Endothelial cell of umbilical vein (primary cell): Measurements from ENCODE around the gene ASMT. TPM values are rescaled to one million over a fixed set of nuclear protein-coding genes. Genes with fewer than 3 reads are reported as not detected.

Experiments used
- BruUV-seq: library from RNA; stranded (reverse); fragments of 400-500 nt; replicated peaks from 2 replicates; lab custom pipeline; 2021; lab: Mats Ljungman, UMichigan
- CTCF ChIA-PET: fragments of 300-600, 350-600 bp; sonication (Branson Sonifier 250); formaldehyde crosslinking; loops from one replicate; lab custom pipeline; 2021; ENCODE audit warnings: antibody characterized with exemption, inconsistent platforms; lab: Charles Lee
- POLR2A ChIA-PET: fragments of 300-600, 350-600 bp; sonication (Branson Sonifier 250); formaldehyde crosslinking; loops from one replicate; lab custom pipeline; 2021; ENCODE audit warnings: antibody characterized with exemption, inconsistent platforms; lab: Charles Lee
- DNase-seq: peaks from one replicate; pipeline ENCODE4 v3.0.0-alpha.2; 2011; ENCODE audit warnings: low read depth, low spot score
- FAIRE-seq: peaks from 2 replicates; lab custom pipeline; 2011; peaks lifted over from hg19 to GRCh38; lab: Jason Lieb, UNC
- H2AFZ ChIP-seq: 2 replicates; pipeline ENCODE4 v1.6.0; 2012; ENCODE audit warnings: low read depth, low read length, control low read depth, inconsistent platforms
- H3K27ac ChIP-seq: 2 replicates; pipeline ENCODE4 v1.5.1; 2011; ENCODE audit warnings: low read depth, mild to moderate bottlenecking, control low read depth, low read length, moderate library complexity; ENCODE audit not compliant: insufficient read depth
- H3K27me3 ChIP-seq, 2 experiments: 2 replicates each; pipeline versions ENCODE4 v1.6.0 to v1.6.1; 2011; ENCODE audit warnings: low read length in 2 of 2, mixed read lengths in 1 of 2; ENCODE audit not compliant: control insufficient read depth in 2 of 2, insufficient read depth in 2 of 2
- H3K36me3 ChIP-seq, 2 experiments: 2 replicates in 1 of 2; 3 replicates in 1 of 2; pipeline ENCODE4 v1.5.1; 2011; ENCODE audit warnings: low read length in 2 of 2, mild to moderate bottlenecking in 1 of 2, moderate library complexity in 1 of 2; ENCODE audit not compliant: control insufficient read depth in 2 of 2, insufficient read depth in 2 of 2; ENCODE audit errors: extremely low read depth in 1 of 2
- H3K4me1 ChIP-seq: 3 replicates; pipeline ENCODE4 v1.5.1; 2011; ENCODE audit warnings: mild to moderate bottlenecking, low read length; ENCODE audit not compliant: control insufficient read depth, insufficient read depth; ENCODE audit errors: extremely low read depth
- H3K4me2 ChIP-seq: 2 replicates; pipeline ENCODE4 v1.6.1; 2011; ENCODE audit warnings: low read length, control low read depth, mixed read lengths; ENCODE audit not compliant: insufficient read depth
- H3K4me3 ChIP-seq, 3 experiments: fragments of 200-600 bp in 1 of 3; sonication (generic), shearing (Covaris generic) in 1 of 3; replicated peaks in 1 of 3; 2 replicates each; pipeline ENCODE4 v1.5.1; 2011 to 2016; ENCODE audit warnings: control low read depth in 3 of 3, low read length in 3 of 3, mild to moderate bottlenecking in 2 of 3, inconsistent platforms in 1 of 3, low read depth in 1 of 3, moderate library complexity in 1 of 3; ENCODE audit not compliant: insufficient read depth in 1 of 3
- H3K79me2 ChIP-seq: 2 replicates; pipeline ENCODE4 v1.6.0; 2012; ENCODE audit warnings: low read length, inconsistent platforms; ENCODE audit not compliant: control insufficient read depth, insufficient read depth
- H3K9ac ChIP-seq: replicated peaks from 2 replicates; pipeline ENCODE3; 2011; ENCODE audit warnings: low read length, control low read depth; ENCODE audit not compliant: insufficient read depth; ENCODE audit errors: extremely low read depth
- H3K9me1 ChIP-seq: replicated peaks from 3 replicates; pipeline ENCODE4 v1.6.0; 2011; ENCODE audit warnings: mild to moderate bottlenecking, low read length; ENCODE audit not compliant: control insufficient read depth, insufficient read depth; ENCODE audit errors: extremely low read depth
- H3K9me3 ChIP-seq: replicated peaks from 2 replicates; pipeline ENCODE4 v1.5.1; 2012; ENCODE audit warnings: low read length, inconsistent platforms; ENCODE audit not compliant: control insufficient read depth, insufficient read depth
- H4K20me1 ChIP-seq: replicated peaks from 2 replicates; pipeline ENCODE3; 2011; ENCODE audit warnings: mild to moderate bottlenecking, low read length; ENCODE audit not compliant: control insufficient read depth, insufficient read depth; ENCODE audit errors: extremely low read depth
- EZH2 ChIP-seq: IDR thresholded peaks from 2 replicates; pipeline ENCODE4 v1.6.1; 2012; ENCODE audit warnings: borderline replicate concordance, low read depth, mild to moderate bottlenecking, moderate library complexity, low read length, inconsistent platforms; ENCODE audit not compliant: severe bottlenecking
- FOS ChIP-seq: IDR thresholded peaks from 2 replicates; pipeline ENCODE4 v1.6.1; 2011; ENCODE audit warnings: mild to moderate bottlenecking, low read length, moderate library complexity, borderline replicate concordance; ENCODE audit not compliant: insufficient read depth
- GATA2 ChIP-seq: IDR thresholded peaks from 2 replicates; pipeline ENCODE4 v1.7.0; 2011; ENCODE audit warnings: low read depth, mild to moderate bottlenecking, moderate library complexity, mixed read lengths, low read length; ENCODE audit not compliant: insufficient read length, insufficient read depth
- JUN ChIP-seq: IDR thresholded peaks from 2 replicates; pipeline ENCODE4 v1.6.1; 2011; ENCODE audit warnings: borderline replicate concordance, low read depth; ENCODE audit not compliant: insufficient read length, insufficient read depth
- MYC ChIP-seq: IDR thresholded peaks from one replicate; pipeline ENCODE4 v1.6.1; 2011; ENCODE audit warnings: mild to moderate bottlenecking, low read depth, low read length
- POLR2A ChIP-seq: IDR thresholded peaks from 2 replicates; pipeline ENCODE4 v1.6.1; 2012; ENCODE audit warnings: low read depth, mild to moderate bottlenecking, control low read depth, low read length
- POLR2AphosphoS5 ChIP-seq: IDR thresholded peaks from 2 replicates; pipeline ENCODE4 v1.6.1; 2012; ENCODE audit warnings: low read depth, mild to moderate bottlenecking, control low read depth, low read length, moderate library complexity; ENCODE audit not compliant: insufficient read depth
- dilution Hi-C: fragments of 300-500 bp; cut with MboI; formaldehyde crosslinking; loops from one replicate; pipeline ENCODE4 v1.15.0; 2019; ENCODE audit warnings: low sequenced_read_pairs; ENCODE audit not compliant: extremely low pct_ligation_motif_present
- intact Hi-C: fragments of 100-400 bp; cut with micrococcal nuclease; formaldehyde crosslinking; loops from one replicate; pipeline ENCODE4 v1.10.0; 2022
- polyA plus RNA-seq, 4 experiments: library from polyadenylated mRNA; depleted of rRNA in 3 of 4; stranded (reverse) in 3 of 4; unstranded in 1 of 4; fragments of >200 nt; gene quantifications; 2 replicates each; pipeline versions ENCODE4 v1.2.1 to v1.2.3, GENCODE V29; 2011 to 2012; ENCODE audit warnings: missing spikeins in 1 of 4
- total RNA-seq: library from RNA; stranded (reverse); gene quantifications from 2 replicates; pipeline ENCODE4 v1.2.3, GENCODE V29; 2021
- TF ChIP-seq, protein P1 (sequence below): IDR thresholded peaks from 2 replicates; pipeline ENCODE4 v1.6.1; 2011; ENCODE audit not compliant: insufficient read depth, insufficient read length
- TF ChIP-seq, protein P2 (sequence below), 2 donors: IDR thresholded peaks; 1 replicate in 1 of 2; 2 replicates in 1 of 2; pipeline ENCODE4 v1.5.1; 2011; ENCODE audit warnings: low read length in 2 of 2, mild to moderate bottlenecking in 2 of 2, moderate library complexity in 2 of 2, control low read depth in 1 of 2, inconsistent platforms in 1 of 2, low read depth in 1 of 2; ENCODE audit not compliant: insufficient read depth in 1 of 2; ENCODE audit errors: extremely low read depth in 1 of 2

ASMT gene
- total and polyA plus RNA-seq, 2 donors (not counting 3 experiments of a cell fraction or from before 2014, with no cell fraction given) = not detected

DNA sequence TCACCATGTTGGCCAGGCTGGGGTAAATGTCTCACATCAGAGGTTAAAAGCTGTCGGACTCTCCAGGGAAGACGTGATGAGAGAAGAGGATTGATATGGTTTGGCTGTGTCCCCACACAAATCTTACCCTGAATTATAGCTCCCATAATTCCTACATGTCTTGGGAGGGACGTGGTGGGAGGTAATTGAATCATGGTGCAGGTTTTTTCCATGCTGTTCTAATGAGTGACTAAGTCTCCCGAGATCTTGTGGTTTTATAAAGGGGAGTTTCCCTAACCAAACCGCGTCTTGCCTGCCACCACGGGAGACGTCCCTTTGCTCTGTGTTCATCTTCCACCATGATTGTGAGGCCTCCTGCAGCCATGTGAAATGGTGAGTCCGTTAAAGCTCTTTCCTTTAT is 64.4 kb downstream of the ASMT start:
- no peak overlapping the region for H3K4me2 ChIP-seq

More for the DNA sequence above, 64.4 kb downstream of the ASMT start:
- Histone ChIP-seq H3K27me3 (no peaks in the 10 kb centered on the region), H2AFZ (no peak overlapping the region), H3K4me1 (no peaks in the 10 kb centered on the region), H3K4me3 (no peak overlapping the region), H3K9me1 (no peaks in the 10 kb centered on the region), H4K20me1 (no peaks in the 10 kb centered on the region), H3K27ac (no peak overlapping the region), H3K9me3 (no peaks in the 10 kb centered on the region), H3K79me2 (no peaks in the 10 kb centered on the region), H3K36me3 (no peaks in the 10 kb centered on the region), H3K9ac (no peak overlapping the region)
- FAIRE-seq (no peak), DNase-seq (no peak)
- dilution Hi-C loops = no loop called here
- BruUV-seq = no TSS peak
- ChIA-PET POLR2A (no interaction called here), CTCF (no interaction called here)
- TF ChIP-seq POLR2A (no peak), MYC (no peak), JUN (no peak), GATA2 (no peak), FOS (no peak), EZH2 (no peak), POLR2AphosphoS5 (no peak)
- TF ChIP-seq, protein P1, sequence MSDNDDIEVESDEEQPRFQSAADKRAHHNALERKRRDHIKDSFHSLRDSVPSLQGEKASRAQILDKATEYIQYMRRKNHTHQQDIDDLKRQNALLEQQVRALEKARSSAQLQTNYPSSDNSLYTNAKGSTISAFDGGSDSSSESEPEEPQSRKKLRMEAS = no peak
- TF ChIP-seq, protein P2, sequence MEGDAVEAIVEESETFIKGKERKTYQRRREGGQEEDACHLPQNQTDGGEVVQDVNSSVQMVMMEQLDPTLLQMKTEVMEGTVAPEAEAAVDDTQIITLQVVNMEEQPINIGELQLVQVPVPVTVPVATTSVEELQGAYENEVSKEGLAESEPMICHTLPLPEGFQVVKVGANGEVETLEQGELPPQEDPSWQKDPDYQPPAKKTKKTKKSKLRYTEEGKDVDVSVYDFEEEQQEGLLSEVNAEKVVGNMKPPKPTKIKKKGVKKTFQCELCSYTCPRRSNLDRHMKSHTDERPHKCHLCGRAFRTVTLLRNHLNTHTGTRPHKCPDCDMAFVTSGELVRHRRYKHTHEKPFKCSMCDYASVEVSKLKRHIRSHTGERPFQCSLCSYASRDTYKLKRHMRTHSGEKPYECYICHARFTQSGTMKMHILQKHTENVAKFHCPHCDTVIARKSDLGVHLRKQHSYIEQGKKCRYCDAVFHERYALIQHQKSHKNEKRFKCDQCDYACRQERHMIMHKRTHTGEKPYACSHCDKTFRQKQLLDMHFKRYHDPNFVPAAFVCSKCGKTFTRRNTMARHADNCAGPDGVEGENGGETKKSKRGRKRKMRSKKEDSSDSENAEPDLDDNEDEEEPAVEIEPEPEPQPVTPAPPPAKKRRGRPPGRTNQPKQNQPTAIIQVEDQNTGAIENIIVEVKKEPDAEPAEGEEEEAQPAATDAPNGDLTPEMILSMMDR (IDR thresholded peaks at IDR 0.05; ENCODE audit: extremely low read depth in 1 of 2, insufficient read depth in 1 of 2, low read depth in 1 of 2, low read length in 2 of 2) = no peak
- intact Hi-C loops = no loop called here
